Measurements from ENCODE around the gene SPAG9.

- no peak for TF ChIP-seq FOXA1 (IDR thresholded peaks at IDR 0.05)
- no peak for TF ChIP-seq PKNOX1 (IDR thresholded peaks at IDR 0.05)
Observed at GRCh38 chr17:51016099-51016498, 104.6 kb downstream of the SPAG9 start.

All from HEK293T (cell line).